Activated B cell treated with CpG ODN at 0.5 μM for 24 hours (primary cell): ENCODE data around the gene REPIN1. TPM values are rescaled to one million over a fixed set of nuclear protein-coding genes. Genes with fewer than 3 reads are reported as not detected.

Source experiments
- ATAC-seq: fragments of 200-7000 bp; cut with Tn5 transposase; one replicate; pipeline ENCODE4 v1.10.0; 2021; ENCODE audit warnings: low read depth, mild to moderate bottlenecking, moderate library complexity
- CTCF ChIA-PET: fragments of 350-600 bp; sonication (Branson Sonifier 250); formaldehyde crosslinking; loops from one replicate; lab custom pipeline; 2021; ENCODE audit warnings: antibody characterized with exemption; lab: Charles Lee
- POLR2A ChIA-PET: fragments of 350-600 bp; sonication (Branson Sonifier 250); formaldehyde crosslinking; loops from one replicate; lab custom pipeline; 2021; ENCODE audit warnings: antibody characterized with exemption; lab: Charles Lee
- DNase-seq: peaks from one replicate; pipeline ENCODE4 v3.0.0; 2022
- H3K27ac Mint-ChIP-seq: one replicate; pipeline ENCODE4 v1.8.0; 2020; ENCODE audit warnings: mixed read lengths
- H3K27me3 Mint-ChIP-seq: one replicate; pipeline ENCODE4 v1.8.0; 2021; ENCODE audit warnings: mixed read lengths
- H3K36me3 Mint-ChIP-seq: one replicate; pipeline ENCODE4 v1.8.0; 2021; ENCODE audit warnings: low read depth, mixed read lengths
- H3K4me1 Mint-ChIP-seq: one replicate; pipeline ENCODE4 v1.8.0; 2021; ENCODE audit warnings: mixed read lengths
- H3K4me3 Mint-ChIP-seq: one replicate; pipeline ENCODE4 v1.8.0; 2020; ENCODE audit warnings: mild to moderate bottlenecking, mixed read lengths
- H3K9me3 Mint-ChIP-seq: one replicate; pipeline ENCODE4 v1.8.0; 2020; ENCODE audit warnings: mixed read lengths
- CTCF ChIP-seq: fragments of 200-600 bp; IDR thresholded peaks from one replicate; pipeline ENCODE4 v1.8.0; 2022; ENCODE audit warnings: antibody characterized with exemption, mild to moderate bottlenecking
- intact Hi-C: fragments of 100-400 bp; cut with micrococcal nuclease; formaldehyde crosslinking; loops from one replicate; pipeline ENCODE4 v1.15.1; 2024
- total RNA-seq: library from RNA; stranded (reverse); gene quantifications from 2 replicates; pipeline ENCODE4 v1.2.3, GENCODE V29; 2022

REPIN1 gene
- total RNA-seq, 1 donor from 2014 or later: 116 TPM

GRCh38 chr7:150373049-150373801 lies 4.6 kb downstream of the REPIN1 start:
- Mint-ChIP-seq H3K9me3 (no peaks in the 10 kb centered on the region), H3K27me3 (no peaks in the 10 kb centered on the region), H3K27ac (peak overlapping the region; percentile 54), H3K36me3 (peaks cover 48% of the 10 kb centered on the region), H3K4me1 (peaks cover 77% of the 10 kb centered on the region), H3K4me3 (peak overlapping the region; percentile 26)
- TF ChIP-seq CTCF: no peak
- POLR2A ChIA-PET: interaction anchor here (1.1 to 16.5 kb wide), 2 partner anchors 33 to 50 kb away, joined by 4 to 421 read pairs; partner anchors contain the start of genes ACTR3C and LRRC61
- DNase-seq (no peak), ATAC-seq (no peak)
- intact Hi-C loops: no loop called here
- CTCF ChIA-PET: no interaction called here

- TF ChIP-seq CTCF: no peak
- ChIA-PET CTCF (no interaction called here), POLR2A (interaction anchor here (0.8 to 16.5 kb wide), 3 partner anchors 9 to 51 kb away, joined by 4 to 421 read pairs (median 7); partner anchors contain the start of genes ACTR3C and LRRC61)
- H3K4me3 Mint-ChIP-seq: no peak overlapping the region
- peaks cover 46% of the 10 kb centered on the region for H3K36me3 Mint-ChIP-seq
- peak overlapping the region; percentile 54 for H3K27ac Mint-ChIP-seq
- H3K27me3 Mint-ChIP-seq: no peaks in the 10 kb centered on the region
- peaks cover 76% of the 10 kb centered on the region for H3K4me1 Mint-ChIP-seq
- no peak for DNase-seq
- intact Hi-C loops: no loop called here
- H3K9me3 Mint-ChIP-seq: no peaks in the 10 kb centered on the region
- no peak for ATAC-seq
Observed at GRCh38 chr7:150374026-150374425, 5.4 kb downstream of the REPIN1 start.

- intact Hi-C loops: no loop called here
- H3K27ac Mint-ChIP-seq: peak overlapping the region; percentile 41
- no peak overlapping the region for H3K4me3 Mint-ChIP-seq
- DNase-seq (no peak), ATAC-seq (no peak)
- ChIA-PET POLR2A (interaction anchor here (0.8 to 16.5 kb wide), 3 partner anchors 9 to 51 kb away, joined by 4 to 421 read pairs (median 7); partner anchors contain the start of genes ACTR3C and LRRC61), CTCF (no interaction called here)
- no peaks in the 10 kb centered on the region for H3K27me3 Mint-ChIP-seq
- H3K36me3 Mint-ChIP-seq: peaks cover 42% of the 10 kb centered on the region
- H3K9me3 Mint-ChIP-seq: no peaks in the 10 kb centered on the region
- no peak for TF ChIP-seq CTCF
- peaks cover 72% of the 10 kb centered on the region for H3K4me1 Mint-ChIP-seq
Observed at GRCh38 chr7:150374472-150374871, 5.8 kb downstream of the REPIN1 start.

- POLR2A ChIA-PET: interaction anchor here (0.6 to 16.5 kb wide), 3 partner anchors 9 to 1752 kb away, joined by 4 to 421 read pairs (median 5); a partner anchor contains a TSS
- peak overlapping the region; percentile 74 for H3K27ac Mint-ChIP-seq
- peaks cover 72% of the 10 kb centered on the region for H3K4me1 Mint-ChIP-seq
- H3K36me3 Mint-ChIP-seq: peaks cover 34% of the 10 kb centered on the region
- CTCF ChIA-PET: interaction anchor here (0.7 kb wide), 1 partner anchor 27 kb away, joined by 3 read pairs; no protein-coding TSS in a partner anchor
- intact Hi-C loops: loop anchor here (5.0 kb wide), 2 partner anchors 604 to 651 kb away; partner anchors contain the start of genes ABCB8 and ZNF467
- ATAC-seq (no peak), DNase-seq (no peak)
- H3K4me3 Mint-ChIP-seq: peak overlapping the region; percentile 5
- TF ChIP-seq CTCF: no peak
- H3K27me3 Mint-ChIP-seq: no peaks in the 10 kb centered on the region
- H3K9me3 Mint-ChIP-seq: no peaks in the 10 kb centered on the region
Observed at GRCh38 chr7:150375662-150376521, 7.3 kb downstream of the REPIN1 start.
